Stimulated activated CD4-positive, alpha-beta T cell treated with anti-CD3 and anti-CD28 coated beads, Interleukin-2, amount 100 ng/mL, for 48 hours (primary cell): Measurements from ENCODE around the gene MRPL40.

ENCODE experiments used
- DNase-seq, 2 donors: peaks; one replicate each; pipeline ENCODE4 v3.0.0-alpha.2; 2020

Gene MRPL40

GRCh38 chr22:19483481-19484244, 51.3 kb downstream of the MRPL40 start:
- DNase-seq, result no peak
